B cell (primary cell): Measurements from ENCODE around the gene SEC14L1. TPM values are rescaled to one million over a fixed set of nuclear protein-coding genes. Genes with fewer than 3 reads are reported as not detected.

Experiments
- ATAC-seq: fragments of 200-7000 bp; cut with Tn5 transposase; one replicate; pipeline ENCODE4 v1.10.0; 2021; ENCODE audit warnings: low read depth, mild to moderate bottlenecking, moderate number of reproducible peaks, moderate library complexity
- CTCF ChIA-PET: fragments of 350-600 bp; sonication (Branson Sonifier 250); formaldehyde crosslinking; loops from one replicate; lab custom pipeline; 2021; ENCODE audit warnings: antibody characterized with exemption, inconsistent platforms; lab: Charles Lee
- POLR2A ChIA-PET: fragments of 350-600 bp; sonication (Branson Sonifier 250); formaldehyde crosslinking; loops from one replicate; lab custom pipeline; 2021; ENCODE audit warnings: antibody characterized with exemption; lab: Charles Lee
- DNase-seq: peaks from one replicate; pipeline ENCODE4 v3.0.0; 2013
- H2AFZ ChIP-seq: 2 replicates; pipeline ENCODE4 v1.6.1; 2012; ENCODE audit warnings: mild to moderate bottlenecking, low read depth, low read length; ENCODE audit not compliant: insufficient read depth, poor library complexity, severe bottlenecking
- H3K27ac ChIP-seq, 2 donors: 1 replicate in 1 of 2; 2 replicates in 1 of 2; pipeline ENCODE4 v1.5.1; 2012 to 2013; ENCODE audit warnings: low read length in 2 of 2, mild to moderate bottlenecking in 2 of 2, moderate library complexity in 1 of 2
- H3K27me3 ChIP-seq, 4 experiments: fragments of 200-600 bp in 1 of 4; sonication (generic) in 1 of 4; replicated peaks in 1 of 4; 1 replicate in 2 of 4; 2 replicates in 2 of 4; pipeline versions ENCODE4 v1.6.1 to v1.7.0; 2013 to 2016; ENCODE audit warnings: low read length in 3 of 4, mild to moderate bottlenecking in 2 of 4, mixed read lengths in 1 of 4, moderate library complexity in 1 of 4; ENCODE audit not compliant: insufficient read depth in 4 of 4, control insufficient read depth in 3 of 4; ENCODE audit errors: control extremely low read depth in 1 of 4
- H3K36me3 ChIP-seq, 2 experiments: replicated peaks in 1 of 2; 1 replicate in 1 of 2; 2 replicates in 1 of 2; pipeline versions ENCODE4 v1.6.1 to v1.7.1; 2013; ENCODE audit warnings: low read length in 1 of 2; ENCODE audit not compliant: insufficient read depth in 2 of 2, control insufficient read depth in 1 of 2; ENCODE audit errors: control extremely low read depth in 1 of 2, extremely low read depth in 1 of 2
- H3K4me1 ChIP-seq, 2 donors: fragments of 200-600 bp in 1 of 2; sonication (generic) in 1 of 2; 1 replicate in 1 of 2; 2 replicates in 1 of 2; pipeline versions ENCODE4 v1.5.1 to v1.6.1; 2013 to 2017; ENCODE audit warnings: low read length in 2 of 2; ENCODE audit not compliant: control insufficient read depth in 2 of 2, insufficient read depth in 2 of 2
- H3K4me2 ChIP-seq: replicated peaks from 2 replicates; pipeline ENCODE3; 2012; ENCODE audit warnings: mild to moderate bottlenecking, low read depth, low read length; ENCODE audit not compliant: poor library complexity, severe bottlenecking
- H3K4me3 ChIP-seq, 5 experiments: fragments of 200-600 bp in 1 of 5; sonication (generic) in 1 of 5; 1 replicate in 3 of 5; 2 replicates in 2 of 5; pipeline versions ENCODE4 v1.5.1 to v1.7.0; 2011 to 2016; ENCODE audit warnings: low read length in 4 of 5, mild to moderate bottlenecking in 4 of 5, low read depth in 2 of 5, control low read depth in 1 of 5, moderate library complexity in 1 of 5; ENCODE audit not compliant: insufficient read depth in 1 of 5; ENCODE audit errors: control extremely low read depth in 1 of 5, extremely low read depth in 1 of 5
- H3K79me2 ChIP-seq: fragments of 200-600 bp; sonication (generic); one replicate; pipeline ENCODE4 v1.6.0; 2016; ENCODE audit warnings: low read length; ENCODE audit not compliant: control insufficient read depth, insufficient read depth
- H3K9ac ChIP-seq: fragments of 200-600 bp; sonication (generic); 2 replicates; pipeline ENCODE4 v1.6.1; 2017; ENCODE audit warnings: mild to moderate bottlenecking, low read length, moderate library complexity
- H3K9me3 ChIP-seq, 3 donors: one replicate each; pipeline versions ENCODE4 v1.6.1 to v1.7.1; 2013; ENCODE audit warnings: low read length in 2 of 3; ENCODE audit not compliant: control insufficient read depth in 2 of 3, insufficient read depth in 1 of 3; ENCODE audit errors: control extremely low read depth in 1 of 3
- H4K20me1 ChIP-seq: 2 replicates; pipeline ENCODE4 v1.6.0; 2012; ENCODE audit warnings: mild to moderate bottlenecking, low read length; ENCODE audit not compliant: insufficient read depth, control insufficient read depth, poor library complexity, severe bottlenecking
- H3K27ac Mint-ChIP-seq: one replicate; pipeline ENCODE4 v1.8.0; 2021; ENCODE audit warnings: mixed read lengths
- H3K27me3 Mint-ChIP-seq: one replicate; pipeline ENCODE4 v1.8.0; 2021; ENCODE audit warnings: mixed read lengths
- H3K4me1 Mint-ChIP-seq: one replicate; pipeline ENCODE4 v1.8.0; 2021; ENCODE audit warnings: mixed read lengths
- H3K4me3 Mint-ChIP-seq: one replicate; pipeline ENCODE4 v1.8.0; 2021; ENCODE audit warnings: mixed read lengths
- H3K9me3 Mint-ChIP-seq: one replicate; pipeline ENCODE4 v1.8.0; 2022; ENCODE audit warnings: mixed read lengths; ENCODE audit not compliant: insufficient read depth
- CTCF ChIP-seq: fragments of 200-600 bp; IDR thresholded peaks from one replicate; pipeline ENCODE4 v1.8.0; 2022; ENCODE audit warnings: antibody characterized with exemption, mild to moderate bottlenecking
- EZH2 ChIP-seq: IDR thresholded peaks from 2 replicates; pipeline ENCODE4 v1.6.1; 2012; ENCODE audit warnings: borderline replicate concordance, low read depth, mild to moderate bottlenecking, moderate library complexity, low read length; ENCODE audit not compliant: insufficient read depth, poor library complexity, severe bottlenecking
- WGBS: methylation state at CpG from one replicate; pipeline ENCODE4 v1.1.5; 2013; ENCODE audit warnings: missing lambda C conversion rate; ENCODE audit not compliant: insufficient coverage; 5-methylcytosine and 5-hydroxymethylcytosine counted together
- intact Hi-C: fragments of 100-400 bp; cut with micrococcal nuclease; formaldehyde crosslinking; loops from one replicate; pipeline ENCODE4 v1.10.0; 2022
- polyA plus RNA-seq: library from polyadenylated mRNA; depleted of rRNA; stranded (reverse); fragments of >200 nt; gene quantifications from 2 replicates; pipeline ENCODE4 v1.2.3, GENCODE V29; 2012
- small RNA-seq: library from RNA; depleted of rRNA; stranded (forward); fragments of <200 nt; gene quantifications from one replicate; pipeline ENCODE3, GENCODE V24; 2012; ENCODE audit warnings: low replicate concordance, low read depth; ENCODE audit not compliant: insufficient read length
- total RNA-seq, 2 donors: library from RNA; stranded (reverse); fragments of 120-200 nt in 1 of 2; gene quantifications; 1 replicate in 1 of 2; 2 replicates in 1 of 2; pipeline versions ENCODE4 v1.2.3 to v1.2.4, GENCODE V29; 2013 to 2022

Gene SEC14L1
- total and polyA plus RNA-seq, 2 donors (not counting 1 experiment from before 2014, with no cell fraction given): 37.7 to 103 TPM

DNA sequence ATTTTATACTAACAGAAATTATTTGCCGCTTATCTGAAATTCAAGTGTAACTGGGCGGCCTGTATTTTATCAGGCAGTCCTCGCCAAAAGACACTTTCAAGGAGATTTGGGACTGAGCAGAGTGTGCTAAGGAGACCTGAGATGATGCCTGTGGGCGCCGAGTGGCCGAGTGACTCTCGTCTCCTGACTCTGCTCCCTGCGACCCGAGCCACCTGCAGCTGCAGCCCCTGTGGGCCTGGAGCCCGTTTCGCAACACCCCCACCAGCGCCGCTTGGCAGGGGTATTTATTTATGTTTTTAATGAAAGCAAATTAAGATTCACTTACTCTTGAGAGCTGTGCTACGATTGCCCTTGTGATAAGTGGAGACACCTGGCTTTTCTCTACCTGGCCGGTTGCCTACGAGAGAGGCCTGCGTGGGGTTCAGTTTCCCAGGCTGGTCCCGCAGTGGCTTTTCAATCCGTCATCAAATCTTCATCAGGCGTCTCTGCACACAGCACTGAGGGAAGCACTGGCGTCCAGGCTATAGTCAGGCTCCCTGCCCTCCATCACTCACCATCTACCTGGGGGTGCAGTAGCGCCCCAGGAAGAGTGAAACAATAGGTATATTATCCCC is 124.0 kb downstream of the SEC14L1 start:
- POLR2A ChIA-PET: no interaction called here
- no peak for ATAC-seq
- DNase-seq: no peak
- Histone ChIP-seq H3K4me1 (no peaks in the 10 kb centered on the region), H3K27me3 (peaks cover 0 to 2% (median 0%) of the 10 kb centered on the region in 4 experiments), H3K4me2 (no peak overlapping the region), H3K79me2 (no peaks in the 10 kb centered on the region), H3K4me3 (no peak overlapping the region), H3K9me3 (no peaks in the 10 kb centered on the region), H4K20me1 (no peaks in the 10 kb centered on the region), H3K27ac (no peak overlapping the region), H2AFZ (no peak overlapping the region), H3K36me3 (no peaks in the 10 kb centered on the region), H3K9ac (no peak overlapping the region)
- peaks cover 3% of the 10 kb centered on the region for H3K4me1 Mint-ChIP-seq
- CTCF ChIA-PET: no interaction called here
- H3K4me3 Mint-ChIP-seq: no peak overlapping the region
- intact Hi-C loops: no loop called here
- no peaks in the 10 kb centered on the region for H3K9me3 Mint-ChIP-seq
- H3K27ac Mint-ChIP-seq: no peak overlapping the region
- TF ChIP-seq CTCF (no peak), EZH2 (no peak)
- H3K27me3 Mint-ChIP-seq: peaks cover 6% of the 10 kb centered on the region
- 84% methylated on average over 15 of the region's 22 CpGs for WGBS

DNA sequence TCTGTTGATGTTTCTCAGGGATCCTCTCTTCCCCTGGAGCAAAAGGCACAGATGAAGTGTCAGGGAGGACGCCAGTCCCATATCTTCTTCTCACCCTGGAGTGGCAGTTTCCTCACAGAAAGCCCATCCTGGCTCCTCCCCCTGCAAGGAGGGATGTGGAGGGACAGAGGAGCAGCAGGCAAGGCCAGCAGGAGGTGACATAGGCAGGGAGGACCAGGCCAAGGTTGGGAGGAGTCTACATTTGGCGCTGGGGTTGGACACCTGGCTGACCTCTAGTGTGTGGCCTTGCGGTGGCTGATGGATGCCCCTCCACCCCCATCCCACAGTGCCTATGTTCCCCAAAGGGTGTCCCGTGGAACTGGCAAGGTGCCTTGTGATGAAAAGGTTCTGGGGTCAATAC is 125.4 kb downstream of the SEC14L1 start:
- no peak for ATAC-seq
- Histone ChIP-seq H3K9me3 (no peaks in the 10 kb centered on the region), H3K27me3 (no peaks in the 10 kb centered on the region), H3K9ac (no peak overlapping the region), H3K79me2 (no peaks in the 10 kb centered on the region), H3K4me2 (no peak overlapping the region), H3K4me1 (no peaks in the 10 kb centered on the region), H3K27ac (no peak overlapping the region), H4K20me1 (no peaks in the 10 kb centered on the region), H3K36me3 (no peaks in the 10 kb centered on the region), H2AFZ (no peak overlapping the region), H3K4me3 (no peak overlapping the region)
- H3K27ac Mint-ChIP-seq: no peak overlapping the region
- no peak for DNase-seq
- H3K4me3 Mint-ChIP-seq: no peak overlapping the region
- H3K27me3 Mint-ChIP-seq: peaks cover 15% of the 10 kb centered on the region
- H3K9me3 Mint-ChIP-seq: no peaks in the 10 kb centered on the region
- TF ChIP-seq CTCF (no peak), EZH2 (no peak)
- WGBS: no CpG with 5 or more reads among the region's 4 CpGs
- ChIA-PET CTCF (no interaction called here), POLR2A (no interaction called here)
- intact Hi-C loops: no loop called here
- peaks cover 3% of the 10 kb centered on the region for H3K4me1 Mint-ChIP-seq

Small RNA genes lying within 50 kb of the gene (small RNA-seq; reads per million reads assigned to genes)
- not detected for gene RNU4-47P
